HepG2 (cell line): ENCODE data around the gene MRPL27. TPM values are rescaled to one million over a fixed set of nuclear protein-coding genes. Genes with fewer than 3 reads are reported as not detected.

ENCODE experiments used
- ATAC-seq: fragments of 200-7000 bp; cut with Tn5 transposase; 3 replicates; pipeline ENCODE4 v1.9.1; 2020; ENCODE audit warnings: mild to moderate bottlenecking, moderate library complexity
- BruUV-seq: library from RNA; stranded (reverse); fragments of 400-500 nt; replicated peaks from 2 replicates; lab custom pipeline; 2021; lab: Mats Ljungman, UMichigan
- CTCF ChIA-PET: fragments of 300-600 bp; formaldehyde crosslinking; extraction: SDS; loops from one replicate; lab custom pipeline; 2021; ENCODE audit warnings: low total read pairs, inconsistent platforms, low intra/inter-chr PET ratio; lab: Yijun Ruan, JAX
- POLR2A ChIA-PET: fragments of 350-600 bp; sonication (Branson Sonifier 250); formaldehyde crosslinking; loops from one replicate; lab custom pipeline; 2020; ENCODE audit warnings: antibody characterized with exemption, inconsistent platforms; lab: Yijun Ruan, JAX
- DNase-seq: peaks from one replicate; pipeline ENCODE4 v3.0.0-alpha.2; 2015; ENCODE audit warnings: low spot score
- FAIRE-seq: peaks from 3 replicates; lab custom pipeline; 2011; peaks lifted over from hg19 to GRCh38; lab: Jason Lieb, UNC
- H2AFZ ChIP-seq: one replicate; pipeline ENCODE4 v1.6.1; 2011; ENCODE audit warnings: low read length, inconsistent platforms
- H3K27ac ChIP-seq: fragments of 300-600 bp; 3 replicates; pipeline ENCODE4 v1.8.0; 2011; ENCODE audit warnings: mixed run types, mild to moderate bottlenecking, mixed read lengths, low read length, inconsistent platforms; ENCODE audit not compliant: insufficient read depth; ENCODE audit errors: extremely low read length
- H3K27me3 ChIP-seq, 2 experiments: fragments of 200-600 bp in 1 of 2; 2 replicates in 1 of 2; 3 replicates in 1 of 2; pipeline versions ENCODE4 v1.6.0 to v1.8.0; 2011; ENCODE audit warnings: low read length in 2 of 2, mild to moderate bottlenecking in 2 of 2, moderate library complexity in 2 of 2, inconsistent platforms in 1 of 2; ENCODE audit not compliant: insufficient read depth in 2 of 2, control insufficient read depth in 1 of 2
- H3K36me3 ChIP-seq, 2 experiments: fragments of 200-600 bp in 1 of 2; replicated peaks in 1 of 2; 2 replicates in 1 of 2; 3 replicates in 1 of 2; pipeline versions ENCODE4 v1.5.1 to v1.8.0; 2011; ENCODE audit warnings: low read length in 2 of 2, inconsistent platforms in 1 of 2; ENCODE audit not compliant: insufficient read depth in 2 of 2, control insufficient read depth in 1 of 2
- H3K4me1 ChIP-seq: 2 replicates; pipeline ENCODE4 v1.5.1; 2012; ENCODE audit warnings: low read length, inconsistent platforms; ENCODE audit not compliant: insufficient read depth
- H3K4me2 ChIP-seq: 2 replicates; pipeline ENCODE4 v1.6.0; 2011; ENCODE audit warnings: low read depth, low read length, inconsistent platforms
- H3K4me3 ChIP-seq, 3 experiments: fragments of 200-600 bp in 1 of 3; sonication (generic), shearing (Covaris generic) in 1 of 3; replicated peaks in 1 of 3; 2 replicates each; pipeline ENCODE4 v1.5.1; 2011 to 2016; ENCODE audit warnings: low read length in 3 of 3, inconsistent platforms in 2 of 3, low read depth in 2 of 3, mild to moderate bottlenecking in 2 of 3, control low read depth in 1 of 3, mixed read lengths in 1 of 3; ENCODE audit not compliant: insufficient read depth in 1 of 3
- H3K79me2 ChIP-seq: one replicate; pipeline ENCODE4 v1.6.1; 2011; ENCODE audit warnings: low read length, inconsistent platforms; ENCODE audit not compliant: insufficient read depth
- H3K9ac ChIP-seq: 2 replicates; pipeline ENCODE4 v1.6.0; 2011; ENCODE audit warnings: mild to moderate bottlenecking, low read depth, low read length, inconsistent platforms; ENCODE audit not compliant: insufficient read depth
- H3K9me3 ChIP-seq: 2 replicates; pipeline ENCODE4 v1.5.1; 2012; ENCODE audit warnings: mild to moderate bottlenecking, low read length
- H4K20me1 ChIP-seq: 2 replicates; pipeline ENCODE4 v1.6.0; 2011; ENCODE audit warnings: inconsistent platforms, mild to moderate bottlenecking, low read length, moderate library complexity; ENCODE audit not compliant: insufficient read depth
- CHD2 ChIP-seq: IDR thresholded peaks from 2 replicates; pipeline ENCODE4 v1.6.1; 2011; ENCODE audit warnings: low read depth, low read length, improper control_type of control experiment
- GATA4 ChIP-seq: sonication (generic); IDR thresholded peaks from 2 replicates; pipeline ENCODE4 v1.6.1; 2016; ENCODE audit warnings: antibody characterized with exemption, low read depth, borderline replicate concordance
- HMGA1 ChIP-seq: sonication (generic); formaldehyde crosslinking; conservative IDR thresholded peaks from 2 replicates; pipeline ENCODE4 v1.4.0; 2020; ENCODE audit warnings: missing genetic modification reagents
- MLLT10 ChIP-seq: sonication (generic); formaldehyde crosslinking; IDR thresholded peaks from 2 replicates; pipeline ENCODE4 v1.4.0; 2020; ENCODE audit warnings: missing genetic modification reagents
- NCOA5 ChIP-seq: sonication (generic); formaldehyde crosslinking; IDR thresholded peaks from 2 replicates; pipeline ENCODE4 v1.4.0; 2020; ENCODE audit warnings: missing genetic modification reagents
- POLR2A ChIP-seq, 2 experiments: IDR thresholded peaks; 2 replicates each; pipeline ENCODE4 v1.6.1; 2011; ENCODE audit warnings: low read depth in 2 of 2, low read length in 2 of 2, mild to moderate bottlenecking in 1 of 2, moderate library complexity in 1 of 2; ENCODE audit not compliant: insufficient read depth in 1 of 2
- SMAD1 ChIP-seq: sonication (generic); formaldehyde crosslinking; IDR thresholded peaks from 2 replicates; pipeline ENCODE4 v1.4.0; 2020; ENCODE audit warnings: missing genetic modification reagents, low read depth, mild to moderate bottlenecking, borderline replicate concordance
- SOX13 ChIP-seq, 3 experiments: fragments of 450-650 bp in 1 of 3; sonication (generic) in 1 of 3; formaldehyde crosslinking in 1 of 3; IDR thresholded peaks in 2 of 3; conservative IDR thresholded peaks in 1 of 3; 2 replicates each; pipeline versions ENCODE4 v1.5.0 to v1.6.1; 2016 to 2020; ENCODE audit warnings: antibody characterized with exemption in 1 of 3, mild to moderate bottlenecking in 1 of 3, missing compliant biosample characterization in 1 of 3, missing genetic modification reagents in 1 of 3, moderate library complexity in 1 of 3
- ZBTB7B ChIP-seq: sonication (generic); formaldehyde crosslinking; IDR thresholded peaks from 2 replicates; pipeline ENCODE4 v1.4.0; 2020; ENCODE audit warnings: missing genetic modification reagents
- ZFX ChIP-seq: sonication (generic); formaldehyde crosslinking; IDR thresholded peaks from 2 replicates; pipeline ENCODE4 v1.4.0; 2020; ENCODE audit warnings: mild to moderate bottlenecking, low read depth, missing genetic modification reagents, moderate library complexity
- ZFY ChIP-seq: sonication (generic); formaldehyde crosslinking; IDR thresholded peaks from 2 replicates; pipeline ENCODE4 v1.4.0; 2020; ENCODE audit warnings: missing genetic modification reagents
- ZNF124 ChIP-seq: sonication (generic); formaldehyde crosslinking; IDR thresholded peaks from 2 replicates; pipeline ENCODE4 v1.4.0; 2020; ENCODE audit warnings: missing genetic modification reagents
- ZNF251 ChIP-seq: sonication (generic); formaldehyde crosslinking; IDR thresholded peaks from 2 replicates; pipeline ENCODE4 v1.9.0; 2021; ENCODE audit warnings: mild to moderate bottlenecking, missing genetic modification reagents
- WGBS: methylation state at CpG from one replicate; pipeline ENCODE4 v1.1.6; 2017; ENCODE audit warnings: low lambda C conversion rate; 5-methylcytosine and 5-hydroxymethylcytosine counted together
- in situ Hi-C: cut with HindIII; loops from 2 replicates; pipeline ENCODE4 v1.10.0; 2017; ENCODE audit warnings: low pct_unique_long_range_greater_than_20kb; ENCODE audit not compliant: extremely low pct_ligation_motif_present
- intact Hi-C: fragments of 100-400 bp; cut with micrococcal nuclease; formaldehyde crosslinking; loops from one replicate; pipeline ENCODE4 v1.10.0; 2022; ENCODE audit not compliant: unreplicated experiment
- polyA plus RNA-seq, 8 experiments: library from polyadenylated mRNA; depleted of rRNA in 3 of 8; stranded (reverse) in 7 of 8; unstranded in 1 of 8; fragments of >200 nt; fragmentation: Illumina TruSeq in 4 of 8; extraction: Trizol in 4 of 8; gene quantifications; 2 replicates each; pipeline versions ENCODE4 v1.2.1 to v1.2.3, GENCODE V29; 2011 to 2016; ENCODE audit warnings: low read depth in 4 of 8, missing spikeins in 1 of 8, mixed read lengths in 1 of 8; ENCODE audit not compliant: insufficient read depth in 1 of 8
- total RNA-seq, 5 experiments: library from RNA; depleted of rRNA; stranded (reverse); fragments of >200 nt; fragmentation: Illumina TruSeq; extraction: Trizol; gene quantifications; 2 replicates each; pipeline ENCODE4 v1.2.3, GENCODE V29; 2016; ENCODE audit warnings: low read depth in 1 of 5
- TF ChIP-seq, protein P1 (sequence below), 2 experiments: fragments of 450-650 bp in 1 of 2; sonication (generic) in 1 of 2; formaldehyde crosslinking; IDR thresholded peaks; 2 replicates each; pipeline versions ENCODE4 v1.5.0 to v1.8.0; 2020 to 2022; ENCODE audit warnings: mild to moderate bottlenecking in 1 of 2, missing genetic modification reagents in 1 of 2
- TF ChIP-seq, protein P2 (sequence below): sonication (generic); formaldehyde crosslinking; IDR thresholded peaks from 2 replicates; pipeline ENCODE4 v1.5.1; 2020; ENCODE audit warnings: mild to moderate bottlenecking, missing genetic modification reagents, moderate library complexity
- TF ChIP-seq, protein P3 (sequence below): sonication (generic); formaldehyde crosslinking; IDR thresholded peaks from 2 replicates; pipeline ENCODE4 v1.5.0; 2020; ENCODE audit warnings: mild to moderate bottlenecking, missing genetic modification reagents, moderate library complexity

Gene MRPL27
- total and polyA plus RNA-seq, 2 of the 13 experiments (the other 11 are each of a cell fraction or from before 2014, with no cell fraction given): 137 to 217 TPM

DNA sequence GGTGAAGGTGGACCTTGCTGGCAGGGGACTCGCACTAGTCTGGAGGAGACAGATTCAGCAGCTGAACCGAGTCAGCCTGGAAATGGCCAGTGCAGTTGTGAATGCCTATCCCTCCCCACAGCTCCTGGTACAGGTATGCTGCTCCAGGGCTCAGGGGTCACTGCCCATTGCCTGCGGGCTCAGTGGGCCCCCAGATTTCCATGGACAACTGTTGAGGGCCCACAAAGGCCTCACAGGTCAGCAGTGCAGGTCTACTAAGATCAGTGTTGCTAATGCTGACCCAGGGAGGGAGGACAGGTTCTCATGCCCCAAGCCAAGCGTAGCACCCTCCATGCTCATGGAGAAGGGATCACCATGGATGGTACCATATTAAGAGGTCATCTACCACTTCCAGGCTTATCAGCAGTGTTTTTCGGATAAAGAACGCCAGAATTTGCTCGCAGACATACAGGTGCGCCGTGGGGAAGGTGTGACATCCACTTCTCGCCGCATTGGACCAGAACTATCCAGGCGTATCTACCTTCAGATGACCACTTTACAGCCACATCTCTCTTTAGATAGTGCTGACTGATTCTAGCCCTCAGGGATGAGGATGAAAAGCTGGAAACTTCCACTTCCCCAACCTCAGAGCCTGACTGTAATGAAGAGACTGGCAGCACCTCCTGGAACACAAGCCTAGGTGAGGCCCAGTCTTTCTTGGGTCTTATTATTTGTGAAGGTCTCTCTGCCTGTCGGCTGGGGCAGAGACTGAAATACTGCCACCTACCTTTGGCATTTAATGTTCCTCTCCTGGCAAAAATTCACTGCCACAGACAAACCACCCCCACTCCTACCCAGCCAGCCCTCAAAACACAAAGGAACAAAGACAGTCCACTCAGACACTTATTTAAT lies 7.6 kb upstream of the MRPL27 start:
- peak; percentile 18 for ATAC-seq
- CTCF ChIA-PET: no interaction called here
- peaks cover 40 to 72% of the 10 kb centered on the region in 2 experiments for H3K36me3 ChIP-seq
- TF ChIP-seq, protein P1, sequence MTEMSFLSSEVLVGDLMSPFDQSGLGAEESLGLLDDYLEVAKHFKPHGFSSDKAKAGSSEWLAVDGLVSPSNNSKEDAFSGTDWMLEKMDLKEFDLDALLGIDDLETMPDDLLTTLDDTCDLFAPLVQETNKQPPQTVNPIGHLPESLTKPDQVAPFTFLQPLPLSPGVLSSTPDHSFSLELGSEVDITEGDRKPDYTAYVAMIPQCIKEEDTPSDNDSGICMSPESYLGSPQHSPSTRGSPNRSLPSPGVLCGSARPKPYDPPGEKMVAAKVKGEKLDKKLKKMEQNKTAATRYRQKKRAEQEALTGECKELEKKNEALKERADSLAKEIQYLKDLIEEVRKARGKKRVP (CRISPR knock-in tag; IDR thresholded peaks at IDR 0.05): 0 out of 4 replicates have a peak, but pooled peaks of 1 of the 2 experiments have one; percentile 10
- TF ChIP-seq, protein P2, sequence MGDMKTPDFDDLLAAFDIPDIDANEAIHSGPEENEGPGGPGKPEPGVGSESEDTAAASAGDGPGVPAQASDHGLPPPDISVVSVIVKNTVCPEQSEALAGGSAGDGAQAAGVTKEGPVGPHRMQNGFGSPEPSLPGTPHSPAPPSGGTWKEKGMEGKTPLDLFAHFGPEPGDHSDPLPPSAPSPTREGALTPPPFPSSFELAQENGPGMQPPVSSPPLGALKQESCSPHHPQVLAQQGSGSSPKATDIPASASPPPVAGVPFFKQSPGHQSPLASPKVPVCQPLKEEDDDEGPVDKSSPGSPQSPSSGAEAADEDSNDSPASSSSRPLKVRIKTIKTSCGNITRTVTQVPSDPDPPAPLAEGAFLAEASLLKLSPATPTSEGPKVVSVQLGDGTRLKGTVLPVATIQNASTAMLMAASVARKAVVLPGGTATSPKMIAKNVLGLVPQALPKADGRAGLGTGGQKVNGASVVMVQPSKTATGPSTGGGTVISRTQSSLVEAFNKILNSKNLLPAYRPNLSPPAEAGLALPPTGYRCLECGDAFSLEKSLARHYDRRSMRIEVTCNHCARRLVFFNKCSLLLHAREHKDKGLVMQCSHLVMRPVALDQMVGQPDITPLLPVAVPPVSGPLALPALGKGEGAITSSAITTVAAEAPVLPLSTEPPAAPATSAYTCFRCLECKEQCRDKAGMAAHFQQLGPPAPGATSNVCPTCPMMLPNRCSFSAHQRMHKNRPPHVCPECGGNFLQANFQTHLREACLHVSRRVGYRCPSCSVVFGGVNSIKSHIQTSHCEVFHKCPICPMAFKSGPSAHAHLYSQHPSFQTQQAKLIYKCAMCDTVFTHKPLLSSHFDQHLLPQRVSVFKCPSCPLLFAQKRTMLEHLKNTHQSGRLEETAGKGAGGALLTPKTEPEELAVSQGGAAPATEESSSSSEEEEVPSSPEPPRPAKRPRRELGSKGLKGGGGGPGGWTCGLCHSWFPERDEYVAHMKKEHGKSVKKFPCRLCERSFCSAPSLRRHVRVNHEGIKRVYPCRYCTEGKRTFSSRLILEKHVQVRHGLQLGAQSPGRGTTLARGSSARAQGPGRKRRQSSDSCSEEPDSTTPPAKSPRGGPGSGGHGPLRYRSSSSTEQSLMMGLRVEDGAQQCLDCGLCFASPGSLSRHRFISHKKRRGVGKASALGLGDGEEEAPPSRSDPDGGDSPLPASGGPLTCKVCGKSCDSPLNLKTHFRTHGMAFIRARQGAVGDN (CRISPR knock-in tag): peak; percentile 15; the same call in 1 of the 2 replicates
- TF ChIP-seq ZBTB7B (CRISPR knock-in tag) (no peak), ZNF251 (CRISPR knock-in tag) (no peak), GATA4 (no peak), SOX13 (IDR thresholded peaks at IDR 0.05) (no peak), SOX13 (CRISPR knock-in tag; conservative IDR thresholded peaks at IDR 0.05 in 1 of 2, IDR thresholded peaks at IDR 0.05 in 1 of 2) (0 out of 4 replicates have a peak, but pooled peaks of 1 of the 2 experiments have one; percentile 48), CHD2 (0 out of 2 replicates have a peak, but pooled peaks have one; percentile 33), ZFX (CRISPR knock-in tag) (peak; percentile 27; the same call in 1 of the 2 replicates), MLLT10 (CRISPR knock-in tag) (no peak), NCOA5 (CRISPR knock-in tag) (0 out of 2 replicates have a peak, but pooled peaks have one; percentile 56), SMAD1 (CRISPR knock-in tag) (0 out of 2 replicates have a peak, but pooled peaks have one; percentile 33), ZFY (CRISPR knock-in tag) (peak; percentile 22; the same call in 1 of the 2 replicates), POLR2A (IDR thresholded peaks at IDR 0.05; ENCODE audit: insufficient read depth in 1 of 2, low read depth in 2 of 2, low read length in 2 of 2) (peak in 1 of 2 experiments; percentile 60; a peak in 3 of 4 replicates), HMGA1 (CRISPR knock-in tag) (no peak), ZNF124 (CRISPR knock-in tag) (no peak)
- TF ChIP-seq, protein P3, sequence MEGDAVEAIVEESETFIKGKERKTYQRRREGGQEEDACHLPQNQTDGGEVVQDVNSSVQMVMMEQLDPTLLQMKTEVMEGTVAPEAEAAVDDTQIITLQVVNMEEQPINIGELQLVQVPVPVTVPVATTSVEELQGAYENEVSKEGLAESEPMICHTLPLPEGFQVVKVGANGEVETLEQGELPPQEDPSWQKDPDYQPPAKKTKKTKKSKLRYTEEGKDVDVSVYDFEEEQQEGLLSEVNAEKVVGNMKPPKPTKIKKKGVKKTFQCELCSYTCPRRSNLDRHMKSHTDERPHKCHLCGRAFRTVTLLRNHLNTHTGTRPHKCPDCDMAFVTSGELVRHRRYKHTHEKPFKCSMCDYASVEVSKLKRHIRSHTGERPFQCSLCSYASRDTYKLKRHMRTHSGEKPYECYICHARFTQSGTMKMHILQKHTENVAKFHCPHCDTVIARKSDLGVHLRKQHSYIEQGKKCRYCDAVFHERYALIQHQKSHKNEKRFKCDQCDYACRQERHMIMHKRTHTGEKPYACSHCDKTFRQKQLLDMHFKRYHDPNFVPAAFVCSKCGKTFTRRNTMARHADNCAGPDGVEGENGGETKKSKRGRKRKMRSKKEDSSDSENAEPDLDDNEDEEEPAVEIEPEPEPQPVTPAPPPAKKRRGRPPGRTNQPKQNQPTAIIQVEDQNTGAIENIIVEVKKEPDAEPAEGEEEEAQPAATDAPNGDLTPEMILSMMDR (CRISPR knock-in tag): peak; percentile 27; the same call in 1 of the 2 replicates

More for the DNA sequence above, 7.6 kb upstream of the MRPL27 start:
- in situ Hi-C loops (no loop called here), intact Hi-C loops (no loop called here)
- Histone ChIP-seq H2AFZ (no peak overlapping the region), H3K79me2 (no peaks in the 10 kb centered on the region), H3K4me2 (no peak overlapping the region), H3K4me1 (no peaks in the 10 kb centered on the region), H4K20me1 (0 out of 2 replicates have a peak, but pooled peaks cover 3% of the 10 kb centered on the region), H3K27me3 (no peaks in the 10 kb centered on the region), H3K27ac (no peak overlapping the region), H3K4me3 (no peak overlapping the region), H3K9me3 (no peaks in the 10 kb centered on the region), H3K9ac (no peak overlapping the region)
- DNase-seq (no peak), FAIRE-seq (peak; percentile 59)
- WGBS: 98% methylated on average over 11 of the region's 13 CpGs
- POLR2A ChIA-PET: interaction anchor here (0.7 to 2.5 kb wide), 7 partner anchors 9 to 17 kb away, joined by 3 to 14 read pairs (median 4); partner anchors contain the start of gene LRRC59
- BruUV-seq: no TSS peak
